ENCODE results near the gene KANK4.

The KANK4 gene

GRCh38 chr1:62212411-62212810 is 106.8 kb downstream of the KANK4 start:
- DNase-seq, result no peak

DNA sequence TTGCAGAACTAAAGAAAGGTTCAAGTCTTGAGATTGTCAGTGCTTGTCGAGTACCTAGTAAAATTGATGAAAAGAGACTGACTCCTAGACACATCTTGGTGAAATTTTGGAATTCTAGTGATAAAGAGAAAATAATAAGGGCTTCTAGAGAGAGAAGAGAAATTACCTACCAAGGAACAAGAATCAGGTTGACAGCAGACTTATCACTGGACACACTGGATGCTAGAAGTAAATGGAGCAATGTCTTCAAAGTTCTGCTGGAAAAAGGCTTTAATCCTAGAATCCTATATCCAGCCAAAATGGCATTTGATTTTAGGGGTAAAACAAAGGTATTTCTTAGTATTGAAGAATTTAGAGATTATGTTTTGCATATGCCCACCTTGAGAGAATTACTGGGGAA is 108.3 kb downstream of the KANK4 start:
- DNase-seq, result no peak

GRCh38 chr1:62209931-62210595 is 109.2 kb downstream of the KANK4 start:
- no peak for DNase-seq

GRCh38 chr1:62208970-62209369 is 110.3 kb downstream of the KANK4 start:
- no peak for DNase-seq

DNA sequence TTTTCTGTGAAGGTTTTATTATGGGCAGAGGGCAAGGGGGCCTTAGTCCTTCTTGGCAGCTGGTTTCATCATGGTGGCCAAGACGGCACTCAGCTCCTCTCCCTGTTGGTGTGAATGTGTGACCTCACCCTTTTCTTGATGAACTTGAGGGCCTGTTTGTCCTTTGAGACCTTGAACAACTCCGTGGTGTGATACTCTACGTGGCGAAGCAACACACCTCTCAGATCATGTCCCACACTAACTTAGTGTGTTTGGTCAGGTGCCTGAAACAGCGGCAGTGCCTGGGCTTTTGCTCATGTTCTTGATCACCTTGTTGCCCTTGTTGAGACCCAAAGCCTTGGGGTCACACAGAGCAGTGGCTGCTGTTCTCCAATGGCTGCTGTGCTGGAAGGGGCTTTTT is 111.1 kb downstream of the KANK4 start:
- no peak for DNase-seq

DNA sequence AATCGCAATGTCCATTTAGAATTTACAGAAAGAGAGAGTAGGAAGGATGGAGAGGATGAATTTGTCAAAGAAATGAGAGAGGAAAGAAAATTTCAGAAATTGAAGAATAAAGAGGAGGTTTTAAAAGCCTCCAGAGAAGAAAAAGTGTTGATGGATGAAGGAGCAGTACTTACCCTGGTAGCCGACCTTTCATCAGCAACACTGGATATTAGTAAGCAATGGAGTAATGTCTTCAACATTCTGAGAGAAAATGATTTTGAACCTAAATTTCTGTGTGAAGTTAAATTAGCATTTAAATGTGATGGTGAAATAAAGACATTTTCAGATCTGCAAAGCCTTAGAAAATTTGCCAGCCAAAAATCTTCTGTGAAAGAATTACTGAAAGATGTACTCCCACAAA is 112.0 kb downstream of the KANK4 start:
- DNase-seq, result no peak

- no peak for DNase-seq
These were observed 120.5 kb downstream of the KANK4 start for GRCh38 chr1:62198781-62199125.

DNA sequence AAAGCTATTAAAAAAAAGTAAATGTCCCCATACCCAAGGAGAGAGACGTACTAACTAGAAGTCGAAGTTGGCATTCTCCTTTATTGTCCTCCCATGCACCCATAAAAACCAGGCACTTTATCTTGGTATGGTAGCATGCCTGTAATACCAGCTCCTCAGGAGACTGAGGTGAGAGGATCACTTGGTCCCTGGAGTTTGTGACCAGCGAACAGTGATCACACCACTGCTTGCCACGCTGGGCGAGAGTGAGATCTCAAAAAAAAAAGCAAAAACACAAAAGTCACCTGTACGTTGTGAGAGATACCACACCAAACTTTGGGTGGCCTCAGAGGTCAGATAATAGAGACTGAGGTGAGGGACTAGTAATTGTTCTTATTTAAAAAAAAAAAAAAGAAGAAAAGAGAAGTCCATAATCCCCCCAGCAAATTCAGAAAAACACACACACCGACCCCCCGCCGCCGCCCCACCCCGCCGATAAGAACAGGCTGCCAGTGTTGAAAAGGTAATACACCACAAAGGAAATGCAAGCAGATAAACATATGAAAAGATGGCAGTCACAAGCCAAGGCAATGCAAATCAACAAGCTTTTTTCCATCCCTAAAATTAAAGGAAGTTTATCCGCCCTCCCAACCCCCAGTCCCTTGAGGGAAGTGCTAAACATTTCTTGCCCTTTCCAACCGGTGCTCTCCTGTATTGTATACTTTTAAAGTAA is 121.0 kb downstream of the KANK4 start:
- DNase-seq, result no peak

GRCh38 chr1:62196086-62196690 is 123.0 kb downstream of the KANK4 start:
- DNase-seq, result no peak

- no peak for DNase-seq
These were observed 124.3 kb downstream of the KANK4 start, which contains the start of gene L1TD1 for GRCh38 chr1:62194651-62195544. Gene L1TD1, plus strand, starts transcription at chr1:62194849. Its CDS starts 11,780 bp downstream, at chr1:62206629.

DNA sequence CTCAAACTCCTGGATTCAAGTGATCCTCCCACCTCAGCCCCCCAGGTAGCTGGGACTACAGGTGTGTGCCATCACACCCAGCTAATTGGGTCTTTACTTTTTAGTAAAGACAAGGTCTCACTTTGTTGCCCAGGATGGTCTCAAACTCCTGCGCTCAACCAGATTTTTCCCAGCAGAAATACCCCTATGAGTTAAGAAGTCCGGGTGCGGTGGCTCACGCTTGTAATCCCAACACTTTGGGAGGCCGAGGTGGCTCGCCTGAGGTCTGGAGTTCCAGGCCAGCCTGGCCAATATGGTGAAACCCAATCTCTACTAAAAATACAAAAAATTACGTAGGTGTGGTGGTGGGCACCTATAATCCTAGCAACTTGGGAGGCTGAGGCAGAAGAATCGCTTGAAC is 131.1 kb downstream of the KANK4 start:
- no peak for DNase-seq

DNA sequence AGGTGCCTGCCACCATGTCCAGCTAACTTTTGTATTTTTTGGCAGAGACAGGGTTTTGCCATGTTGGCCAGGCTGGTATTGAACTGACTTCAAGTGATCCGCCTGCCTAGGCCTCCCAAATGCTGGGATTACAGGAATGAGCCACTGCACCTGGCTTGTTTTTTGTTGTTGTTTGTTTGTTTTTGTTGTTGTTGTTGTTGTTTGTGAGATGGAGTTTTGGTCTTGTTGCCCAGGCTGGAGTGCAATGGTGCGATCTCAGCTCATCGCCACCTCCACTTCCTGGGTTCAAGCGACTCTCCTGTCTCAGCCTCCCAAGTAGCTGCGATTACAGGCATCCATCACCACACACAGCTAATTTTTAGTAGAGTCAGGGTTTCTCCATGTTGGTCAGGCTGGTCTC is 131.7 kb downstream of the KANK4 start:
- DNase-seq, result no peak

All from nucleus accumbens (tissue), 56 donors.